ENCODE measurements around the gene SGMS2. TPM values are rescaled to one million over a fixed set of nuclear protein-coding genes. Genes with fewer than 3 reads are reported as not detected.
A peak's percentile ranks its signal among the peaks of the same experiment; 100 is the strongest.

SGMS2 gene
- total and polyA plus RNA-seq, 2 of the 13 experiments (the other 11 are each of a cell fraction or from before 2014, with no cell fraction given): 1.2 to 1.7 TPM

- TF ChIP-seq SAP130 (CRISPR knock-in tag; IDR thresholded peaks at IDR 0.05; ENCODE audit: low read depth) (peak; percentile 30), SRSF1 (optimal IDR thresholded peaks at IDR 0.05; ENCODE audit: low read depth, low read length) (no peak), MAX (IDR thresholded peaks at IDR 0.05) (peak; percentile 7), ZNF3 (CRISPR knock-in tag; IDR thresholded peaks at IDR 0.05) (no peak), ZKSCAN1 (IDR thresholded peaks at IDR 0.05; ENCODE audit: low read length) (no peak), AGO1 (IDR thresholded peaks at IDR 0.05; ENCODE audit: low read depth, low read length, poor library complexity, severe bottlenecking) (no peak), ZBTB4 (CRISPR knock-in tag; IDR thresholded peaks at IDR 0.05; ENCODE audit: borderline replicate concordance) (no peak)
Measured at GRCh38 chr4:107824350-107825071, at the start of gene SGMS2 (continued).

- in situ Hi-C loops (cut with HindIII; ENCODE audit: extremely low pct_ligation_motif_present, low pct_unique_long_range_greater_than_20kb): no loop called here
- H3K4me1 ChIP-seq (ENCODE audit: insufficient read depth, low read length): 0 out of 2 replicates have a peak, but pooled peaks cover 6% of the 10 kb centered on the region
- no peak overlapping the region for H3K9ac ChIP-seq (ENCODE audit: insufficient read depth, low read depth, low read length)
- CTCF ChIA-PET (ENCODE audit: low intra/inter-chr PET ratio, low total read pairs): no interaction called here
- TF ChIP-seq HNRNPK (IDR thresholded peaks at IDR 0.05; ENCODE audit: low read depth, low read length, poor library complexity, severe bottlenecking) (peak; percentile 94), GATA4 (IDR thresholded peaks at IDR 0.05; ENCODE audit: borderline replicate concordance, low read depth) (no peak), ZMYM2 (CRISPR knock-in tag; IDR thresholded peaks at IDR 0.05) (no peak), TERF1 (CRISPR knock-in tag; IDR thresholded peaks at IDR 0.05) (no peak)
- DNase-seq (ENCODE audit: low spot score): no peak
- H3K27me3 ChIP-seq (ENCODE audit: control insufficient read depth in 1 of 2, insufficient read depth in 2 of 2, low read length in 2 of 2): no peaks in the 10 kb centered on the region
- H3K36me3 ChIP-seq (replicated peaks in 1 of 2; ENCODE audit: control insufficient read depth in 1 of 2, insufficient read depth in 2 of 2, low read length in 2 of 2): no peaks in the 10 kb centered on the region
- no peak for FAIRE-seq
- peaks cover 9% of the 10 kb centered on the region; the same call in 1 of the 2 replicates for H3K9me3 ChIP-seq (ENCODE audit: low read length)
- no peak for ATAC-seq
- H4K20me1 ChIP-seq (ENCODE audit: insufficient read depth, low read length): no peaks in the 10 kb centered on the region
- H3K79me2 ChIP-seq (ENCODE audit: insufficient read depth, low read length): no peaks in the 10 kb centered on the region
- intact Hi-C loops (cut with micrococcal nuclease; ENCODE audit: unreplicated experiment): no loop called here
- H3K27ac ChIP-seq (ENCODE audit: extremely low read length, insufficient read depth, low read length): no peak overlapping the region
- no peak overlapping the region for H2AFZ ChIP-seq (ENCODE audit: low read length)
- H3K4me2 ChIP-seq (ENCODE audit: low read depth, low read length): no peak overlapping the region
- no TSS peak for BruUV-seq (replicated peaks)
- POLR2A ChIA-PET: no interaction called here
- H3K4me3 ChIP-seq (replicated peaks in 1 of 3; ENCODE audit: insufficient read depth in 1 of 3, low read depth in 2 of 3, low read length in 3 of 3): no peak overlapping the region
Measured at GRCh38 chr4:107777890-107778289, 46.8 kb upstream of the SGMS2 start.
